GM12874 (cell line): ENCODE results near the gene ABCC3.

Experiments used
- CTCF ChIP-seq: IDR thresholded peaks from 2 replicates; pipeline ENCODE4 v1.5.1; 2011; ENCODE audit warnings: low read depth, mild to moderate bottlenecking, control low read depth, low read length, moderate library complexity; ENCODE audit not compliant: insufficient read depth

The ABCC3 gene

DNA sequence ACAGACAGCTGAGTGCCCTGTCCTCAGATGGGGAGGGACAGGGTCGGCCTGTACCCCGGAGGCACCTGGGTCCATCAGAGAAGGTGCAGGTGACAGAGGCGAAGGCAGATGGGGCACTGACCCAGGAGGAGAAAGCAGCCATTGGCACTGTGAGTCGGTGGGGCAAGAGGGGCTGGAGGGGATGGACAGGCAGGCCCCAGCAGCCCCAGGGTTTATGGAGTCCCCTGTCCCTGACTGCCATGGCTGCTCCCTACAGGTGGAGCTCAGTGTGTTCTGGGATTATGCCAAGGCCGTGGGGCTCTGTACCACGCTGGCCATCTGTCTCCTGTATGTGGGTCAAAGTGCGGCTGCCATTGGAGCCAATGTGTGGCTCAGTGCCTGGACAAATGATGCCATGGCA lies 40.9 kb downstream of the ABCC3 start:
- no peak for TF ChIP-seq CTCF

GRCh38 chr17:50676065-50676975 lies 41.6 kb downstream of the ABCC3 start:
- TF ChIP-seq CTCF: no peak

DNA sequence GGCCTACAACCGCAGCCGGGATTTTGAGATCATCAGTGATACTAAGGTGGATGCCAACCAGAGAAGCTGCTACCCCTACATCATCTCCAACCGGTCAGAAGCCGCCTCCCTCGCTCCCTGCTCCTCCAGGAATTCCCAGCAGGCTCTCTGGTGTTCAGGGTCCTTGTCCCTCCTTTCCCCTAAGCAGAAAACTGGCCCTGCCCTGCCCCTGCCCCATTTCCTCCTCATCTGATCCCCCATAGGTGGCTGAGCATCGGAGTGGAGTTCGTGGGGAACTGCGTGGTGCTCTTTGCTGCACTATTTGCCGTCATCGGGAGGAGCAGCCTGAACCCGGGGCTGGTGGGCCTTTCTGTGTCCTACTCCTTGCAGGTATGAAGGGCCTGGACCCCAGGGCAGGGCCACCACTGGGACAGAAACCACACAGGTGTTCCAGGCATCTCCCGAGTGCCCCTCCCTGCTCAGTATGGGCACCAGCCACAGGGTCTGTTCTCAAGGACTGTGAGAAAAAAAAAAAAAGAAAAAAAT lies 43.2 kb downstream of the ABCC3 start:
- no peak for TF ChIP-seq CTCF

DNA sequence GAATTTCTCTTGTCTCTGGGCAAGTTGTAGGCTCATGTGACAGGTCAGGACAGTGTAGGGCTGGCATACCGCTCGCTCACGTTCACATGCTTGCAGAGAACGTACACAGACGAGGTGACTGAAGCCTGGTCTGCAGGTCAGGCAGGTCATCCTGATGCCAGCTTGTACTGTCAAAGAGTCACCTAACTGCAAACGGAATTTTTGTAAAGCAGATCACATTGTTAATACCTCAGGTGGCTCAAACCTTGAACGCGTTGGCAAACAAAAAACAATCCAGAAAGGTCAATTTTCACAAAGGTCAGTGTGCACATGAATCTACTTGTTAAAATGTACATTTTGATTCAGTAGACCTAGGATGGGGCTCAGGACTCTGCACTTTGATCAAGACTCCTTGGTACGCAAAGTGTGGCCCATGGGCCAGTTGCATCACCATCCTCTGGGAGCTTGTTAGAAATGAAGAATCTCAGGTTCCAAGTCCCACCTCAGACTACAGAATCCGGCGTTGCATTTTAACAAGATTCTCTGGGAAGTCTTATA lies 44.4 kb downstream of the ABCC3 start:
- no peak for TF ChIP-seq CTCF

- no peak for TF ChIP-seq CTCF
Observed at GRCh38 chr17:50680126-50680525, 45.4 kb downstream of the ABCC3 start.

GRCh38 chr17:50681263-50682200 lies 46.9 kb downstream of the ABCC3 start:
- TF ChIP-seq CTCF: no peak

DNA sequence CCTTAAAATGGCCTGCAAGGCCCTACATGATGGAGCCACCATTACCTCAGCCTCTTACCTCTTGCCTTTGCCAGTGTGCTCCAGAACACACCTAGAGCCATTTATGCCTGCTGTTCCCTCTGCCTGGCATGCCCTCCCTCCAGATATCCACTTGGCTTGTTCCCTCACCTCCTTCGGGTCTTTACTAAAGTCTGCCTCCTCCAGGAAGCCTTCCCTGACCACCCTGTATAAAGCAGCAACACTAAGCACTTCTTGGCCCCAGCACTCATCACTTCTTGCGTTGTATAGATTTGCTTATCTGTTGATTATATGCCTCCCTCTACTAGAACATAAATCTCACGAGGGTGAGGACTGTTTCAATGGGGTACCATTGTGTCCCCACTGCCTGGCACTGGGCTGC lies 47.8 kb downstream of the ABCC3 start:
- no peak for TF ChIP-seq CTCF
